ENCODE data around the gene RBP4. TPM values are rescaled to one million over a fixed set of nuclear protein-coding genes. Genes with fewer than 3 reads are reported as not detected.

The RBP4 gene
- total RNA-seq, 6 experiments from 2014 or later = not detected

DNA sequence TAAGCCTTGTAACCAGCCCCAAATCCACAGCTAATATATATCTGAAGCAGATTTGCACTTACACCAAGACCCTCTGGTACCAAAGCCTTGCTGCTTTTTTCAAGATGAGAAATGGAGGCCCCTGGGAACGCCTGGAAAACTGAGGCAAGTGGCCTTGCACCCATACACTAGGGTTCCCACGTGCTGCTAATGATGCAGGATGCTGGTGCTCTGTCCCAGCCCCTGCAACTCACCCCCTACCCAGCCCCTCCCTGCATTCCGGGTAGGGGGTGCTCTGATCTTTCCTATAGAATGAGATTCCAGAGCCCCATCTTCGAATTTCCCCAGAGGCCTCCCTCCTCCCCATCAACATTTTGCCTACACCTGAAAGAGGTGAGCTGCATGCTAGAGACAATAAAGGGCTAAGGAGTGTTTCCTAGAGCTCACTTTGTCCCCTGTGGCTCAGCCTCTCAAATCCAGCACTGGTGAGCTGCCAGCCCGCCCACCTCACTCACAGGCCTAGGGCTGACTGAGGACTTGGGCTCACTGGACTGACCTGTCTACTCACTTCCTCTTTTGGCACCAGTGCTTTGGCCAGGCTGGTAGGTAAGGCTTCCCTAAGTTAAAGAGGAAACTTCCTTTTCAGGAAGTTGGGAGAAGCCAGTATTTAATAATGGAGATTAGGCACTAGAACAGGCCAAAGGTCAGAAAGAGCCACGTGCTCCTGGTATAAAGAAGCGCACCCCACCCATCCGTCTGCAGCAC is 9.8 kb downstream of the RBP4 start:
- no peak overlapping the region for H3K4me3 Mint-ChIP-seq
- H3K27me3 Mint-ChIP-seq (ENCODE audit: insufficient read depth) = peaks cover 45% of the 10 kb centered on the region
- H3K27ac Mint-ChIP-seq = no peak overlapping the region
- no peak for DNase-seq
- no peaks in the 10 kb centered on the region for H3K9me3 Mint-ChIP-seq
- no peaks in the 10 kb centered on the region for H3K36me3 Mint-ChIP-seq (ENCODE audit: low read depth)
- no peak for TF ChIP-seq CTCF (IDR thresholded peaks at IDR 0.05)
- H3K4me1 Mint-ChIP-seq (ENCODE audit: low read depth) = no peaks in the 10 kb centered on the region

DNA sequence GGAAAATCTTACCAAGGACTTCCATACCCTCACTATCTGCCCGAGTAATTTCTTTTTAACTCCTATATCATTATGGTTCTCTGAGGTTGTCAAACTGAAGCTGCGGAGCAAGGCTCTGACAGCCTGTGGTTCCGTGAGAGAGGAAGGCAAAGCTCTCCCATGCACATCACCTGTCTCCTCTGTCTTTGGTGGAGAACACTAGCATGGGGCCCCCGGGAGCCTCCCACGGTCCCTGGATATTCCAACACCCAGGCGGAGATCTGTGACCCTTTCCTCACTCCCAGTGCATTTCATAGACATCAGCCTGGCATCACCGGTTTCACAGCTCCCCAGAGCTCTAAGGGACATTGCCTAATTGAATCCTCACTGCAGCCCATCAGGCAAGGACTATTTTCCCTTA is 10.4 kb downstream of the RBP4 start:
- no peak for TF ChIP-seq CTCF (IDR thresholded peaks at IDR 0.05)
- H3K27ac Mint-ChIP-seq = no peak overlapping the region
- DNase-seq = no peak
- H3K9me3 Mint-ChIP-seq = no peaks in the 10 kb centered on the region
- no peaks in the 10 kb centered on the region for H3K36me3 Mint-ChIP-seq (ENCODE audit: low read depth)
- H3K4me3 Mint-ChIP-seq = no peak overlapping the region
- H3K4me1 Mint-ChIP-seq (ENCODE audit: low read depth) = no peaks in the 10 kb centered on the region
- peaks cover 51% of the 10 kb centered on the region for H3K27me3 Mint-ChIP-seq (ENCODE audit: insufficient read depth)

DNA sequence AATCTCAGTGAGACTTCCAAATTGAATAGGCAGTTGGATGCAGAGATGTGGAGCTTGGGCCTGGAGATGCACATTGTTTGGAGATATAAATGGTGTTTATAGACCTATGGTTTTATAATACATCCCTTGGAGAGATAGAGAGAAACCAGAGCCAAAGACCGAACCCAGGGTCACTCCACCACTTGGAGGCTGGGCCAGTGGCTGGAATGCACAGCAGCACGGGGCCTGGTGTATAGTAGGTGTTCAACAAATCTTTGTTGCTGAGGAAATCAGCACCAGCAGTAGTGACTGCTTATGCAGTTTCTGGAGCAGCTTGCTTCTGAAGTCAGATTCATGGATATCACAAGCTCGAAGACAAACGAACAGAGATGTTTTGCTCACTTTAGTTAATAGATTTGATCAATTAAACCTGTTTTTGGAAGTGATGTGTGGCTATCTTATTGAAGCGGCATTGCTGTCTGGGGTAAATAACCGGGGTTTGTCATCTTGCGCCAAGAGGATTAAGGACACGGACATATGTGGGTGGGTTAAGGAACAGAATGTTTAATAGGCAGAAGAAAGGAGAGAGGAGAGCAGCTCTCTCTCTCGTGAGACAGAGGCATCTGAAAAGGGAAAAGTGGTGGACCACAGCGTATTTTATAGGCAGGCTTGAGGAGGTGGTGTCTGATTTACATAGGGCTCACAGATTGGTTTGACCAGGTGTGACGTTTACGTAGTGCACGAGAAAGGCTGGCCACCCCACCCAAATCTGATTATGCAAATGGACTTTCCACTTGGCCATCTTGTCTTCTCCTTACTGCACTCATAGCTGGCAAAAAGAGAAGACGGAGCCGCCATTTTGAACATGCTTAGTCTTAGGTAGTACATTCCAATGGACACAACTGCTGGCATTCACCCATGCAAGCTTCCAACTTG is 11.1 kb downstream of the RBP4 start:
- no peak for DNase-seq
- no peak for TF ChIP-seq CTCF (IDR thresholded peaks at IDR 0.05)
- H3K27ac Mint-ChIP-seq = no peak overlapping the region
- H3K9me3 Mint-ChIP-seq = no peaks in the 10 kb centered on the region
- no peak overlapping the region for H3K4me3 Mint-ChIP-seq
- no peaks in the 10 kb centered on the region for H3K36me3 Mint-ChIP-seq (ENCODE audit: low read depth)
- H3K27me3 Mint-ChIP-seq (ENCODE audit: insufficient read depth) = peaks cover 58% of the 10 kb centered on the region
- no peaks in the 10 kb centered on the region for H3K4me1 Mint-ChIP-seq (ENCODE audit: low read depth)

DNA sequence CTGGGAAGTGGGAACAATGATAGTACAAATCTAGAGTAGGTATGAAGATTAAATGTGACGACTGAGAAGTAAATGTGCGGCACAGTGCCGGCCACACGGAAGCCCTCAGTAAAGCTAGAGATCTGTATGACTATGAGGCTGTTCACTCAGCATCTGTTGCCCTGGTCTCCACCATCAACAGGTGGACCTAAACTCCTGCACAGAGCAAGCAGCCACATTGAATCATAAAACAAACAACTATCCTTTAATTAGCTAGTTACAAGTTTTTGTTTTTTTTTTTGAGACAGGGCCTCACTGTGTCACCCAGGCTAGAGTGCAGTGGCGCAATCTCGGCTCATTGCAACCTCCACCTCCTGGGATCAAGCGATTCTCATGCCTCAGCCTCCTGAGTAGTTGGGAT is 16.6 kb downstream of the RBP4 start:
- no peaks in the 10 kb centered on the region; the same call in 1 of the 2 replicates for H3K4me1 Mint-ChIP-seq (ENCODE audit: low read depth)
- no peak overlapping the region for H3K4me3 Mint-ChIP-seq
- no peak for TF ChIP-seq CTCF (IDR thresholded peaks at IDR 0.05)
- no peaks in the 10 kb centered on the region; the same call in 1 of the 2 replicates for H3K9me3 Mint-ChIP-seq
- H3K27ac Mint-ChIP-seq = no peak overlapping the region
- no peak for DNase-seq
- peaks cover 54% of the 10 kb centered on the region for H3K27me3 Mint-ChIP-seq (ENCODE audit: insufficient read depth)
- no peaks in the 10 kb centered on the region for H3K36me3 Mint-ChIP-seq (ENCODE audit: low read depth)

DNA sequence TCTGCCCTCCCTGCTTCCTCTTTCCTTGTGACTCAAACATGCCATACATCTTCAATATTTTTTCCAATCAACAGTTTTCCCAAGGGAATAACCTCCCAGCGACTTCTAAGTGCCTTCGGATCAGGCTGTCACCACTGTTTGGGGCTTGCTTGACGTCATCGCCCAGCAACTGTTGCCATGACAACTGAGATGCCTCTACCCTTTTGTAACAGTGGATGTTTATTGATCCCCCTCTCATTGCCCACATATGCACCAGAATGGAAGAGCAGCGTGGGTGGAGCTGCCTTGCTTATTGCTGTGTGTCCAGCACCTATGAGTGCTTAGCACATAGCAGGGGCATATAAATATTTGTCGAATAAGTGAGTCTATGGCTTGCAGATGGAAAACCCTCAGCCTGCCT is 20.2 kb downstream of the RBP4 start:
- Mint-ChIP-seq H3K27ac (no peak overlapping the region), H3K9me3 (no peaks in the 10 kb centered on the region; the same call in 1 of the 2 replicates), H3K27me3 (ENCODE audit: insufficient read depth) (peaks cover 49% of the 10 kb centered on the region), H3K4me3 (no peak overlapping the region), H3K36me3 (ENCODE audit: low read depth) (no peaks in the 10 kb centered on the region), H3K4me1 (ENCODE audit: low read depth) (no peaks in the 10 kb centered on the region; the same call in 1 of the 2 replicates)
- DNase-seq = peak; percentile 21
- no peak for TF ChIP-seq CTCF (IDR thresholded peaks at IDR 0.05)

Data from HFFc6 (cell line).